Measurements from ENCODE around the gene TSEN34.

TSEN34 gene

DNA sequence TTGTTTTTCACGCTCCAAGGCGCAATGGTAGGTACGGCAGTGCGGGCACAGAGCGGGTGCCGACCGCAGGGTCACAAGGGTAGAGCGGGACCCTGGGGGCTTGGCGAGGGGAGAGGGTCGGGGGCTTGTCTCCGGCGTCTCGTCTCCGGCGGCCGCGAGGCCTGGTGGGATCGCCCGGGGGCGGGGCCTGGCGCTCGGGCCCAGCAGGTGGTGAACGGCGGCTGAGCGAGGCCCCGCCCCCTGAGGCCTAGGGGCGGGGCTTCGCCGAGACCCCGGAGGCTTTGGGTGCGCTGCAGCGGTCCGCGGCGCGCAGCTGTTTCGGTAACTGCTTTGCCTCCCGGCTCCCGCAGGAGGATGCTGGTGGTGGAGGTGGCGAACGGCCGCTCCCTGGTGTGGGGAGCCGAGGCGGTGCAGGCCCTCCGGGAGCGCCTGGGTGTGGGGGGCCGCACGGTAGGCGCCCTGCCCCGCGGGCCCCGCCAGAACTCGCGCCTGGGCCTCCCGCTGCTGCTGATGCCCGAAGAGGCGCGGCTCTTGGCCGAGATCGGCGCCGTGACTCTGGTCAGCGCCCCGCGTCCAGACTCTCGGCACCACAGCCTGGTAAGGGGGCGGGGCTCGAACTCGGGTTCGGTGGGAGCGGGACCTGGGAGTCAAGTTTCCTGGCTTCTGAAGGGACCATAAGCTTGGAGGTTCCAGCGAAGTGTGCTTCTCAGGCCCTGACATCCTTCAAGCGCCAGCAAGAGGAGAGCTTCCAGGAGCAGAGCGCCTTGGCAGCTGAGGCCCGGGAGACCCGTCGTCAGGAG is at the start of gene TSEN34:
TSS of gene TSEN34 (plus strand) at position 298 of the 800 bp plus-strand sequence. CDS start at position 355, 57 bp downstream.
- peak; percentile 68 for DNase-seq (ENCODE audit: low spot score)

DNA sequence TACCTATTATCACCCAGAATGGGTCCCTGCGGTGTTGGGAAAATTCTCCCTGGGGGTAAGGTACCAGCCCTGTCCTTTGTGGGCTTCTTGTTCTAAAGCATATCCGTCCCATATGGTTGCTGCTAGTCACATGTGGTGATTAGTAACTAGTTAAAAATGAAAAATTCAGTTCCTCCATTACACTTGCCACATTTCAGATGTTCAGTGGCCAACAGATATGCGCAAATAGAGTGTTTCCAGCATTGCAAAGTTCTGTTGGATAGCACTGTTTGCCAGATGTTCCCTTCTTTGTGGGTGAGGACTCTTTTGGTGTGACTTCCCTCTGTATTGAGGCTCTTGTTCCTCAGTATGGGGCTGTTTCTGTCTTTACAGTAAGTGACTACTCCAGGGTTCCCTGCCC is 49.8 kb upstream of the TSEN34 start:
- no peak for DNase-seq (ENCODE audit: low spot score)

DNA sequence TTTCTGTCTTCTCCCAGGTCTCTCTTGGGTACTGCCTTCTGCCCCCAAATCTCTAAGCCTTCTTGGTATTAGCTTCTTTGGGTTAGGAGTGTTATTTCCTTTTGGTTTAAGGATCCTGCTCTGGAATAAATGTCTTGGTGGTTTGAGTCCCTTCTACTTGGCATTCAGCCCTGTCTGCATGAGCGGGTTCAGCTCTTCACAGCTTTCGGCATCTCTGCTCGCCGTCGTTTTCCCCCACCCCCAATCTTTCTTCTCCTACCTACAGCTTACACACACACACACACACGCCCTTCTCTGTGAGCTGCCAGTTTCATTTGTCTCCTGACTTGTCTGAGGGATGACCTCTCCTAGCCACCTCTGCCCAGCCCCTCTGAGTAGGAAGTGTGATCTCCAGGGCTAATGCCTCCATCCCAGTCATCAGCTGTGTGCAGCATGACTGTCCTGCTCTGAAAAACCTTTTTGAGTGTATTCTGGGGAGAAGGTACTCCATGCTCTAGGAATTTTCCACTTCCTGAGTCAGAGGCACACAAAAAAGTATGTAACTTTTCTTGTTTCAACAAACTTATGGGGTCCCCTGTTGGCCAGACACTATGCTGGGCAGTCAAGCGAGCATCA is 48.8 kb upstream of the TSEN34 start:
- no peak for DNase-seq (ENCODE audit: low spot score)

GRCh38 chr19:54145541-54146158 is 45.5 kb upstream of the TSEN34 start:
- no peak for DNase-seq (ENCODE audit: low spot score)

DNA sequence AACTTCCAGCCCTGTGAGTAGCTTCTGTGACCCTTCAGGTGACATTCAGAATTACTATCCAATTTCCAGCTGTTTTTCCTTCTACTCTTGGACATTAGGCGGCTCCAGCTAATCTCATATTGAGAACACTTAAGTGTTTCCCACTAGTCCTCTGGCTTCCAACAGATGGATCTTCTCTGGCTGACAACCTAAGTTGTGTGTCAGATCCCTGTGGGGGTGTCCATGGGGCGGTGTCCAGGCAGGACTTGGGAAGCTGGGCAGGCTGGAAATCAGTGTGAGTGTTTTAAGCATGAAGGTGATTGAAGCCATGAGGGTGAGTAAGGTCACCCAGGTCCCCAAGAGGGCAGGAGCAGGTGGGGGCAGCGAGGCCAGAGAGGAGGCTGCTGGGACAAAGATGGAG is 43.4 kb upstream of the TSEN34 start:
- no peak for DNase-seq (ENCODE audit: low spot score)

- no peak for DNase-seq (ENCODE audit: low spot score)
Measured at GRCh38 chr19:54148158-54148557, 43.0 kb upstream of the TSEN34 start.

GRCh38 chr19:54149021-54149812 is 41.9 kb upstream of the TSEN34 start:
- peak; percentile 27 for DNase-seq (ENCODE audit: low spot score)

DNA sequence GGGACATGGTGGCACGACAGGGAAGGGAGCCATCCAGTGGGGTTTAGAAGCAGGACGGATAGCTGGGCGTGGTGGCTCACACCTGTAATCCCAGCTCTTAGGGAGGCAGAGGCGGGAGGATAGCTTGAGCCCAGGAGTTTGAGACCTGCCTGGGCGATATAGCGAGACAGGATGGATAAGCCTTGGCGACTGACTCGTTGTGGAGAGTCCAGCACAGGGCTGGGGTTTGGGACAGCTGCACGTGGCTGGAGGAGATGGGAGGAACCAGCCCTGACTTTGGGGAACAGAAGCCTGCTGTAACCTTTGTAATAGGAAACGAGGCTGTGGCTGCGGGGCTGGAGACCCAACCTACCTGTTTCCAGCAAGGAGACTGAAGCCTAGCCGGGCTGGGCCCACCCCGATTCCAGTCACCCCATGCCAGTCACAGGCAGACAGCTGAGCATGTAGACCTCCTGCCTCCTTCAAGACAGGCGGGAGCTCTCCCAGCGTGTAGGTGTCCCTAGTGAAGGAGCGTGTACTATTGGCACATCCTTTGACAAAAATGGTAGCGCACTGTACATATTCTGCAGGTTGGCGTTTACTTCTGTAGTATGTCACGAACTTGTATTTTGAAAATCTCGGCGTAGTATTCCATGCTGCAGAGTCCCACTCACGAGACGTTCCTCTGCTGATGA is 39.6 kb upstream of the TSEN34 start:
- no peak for DNase-seq (ENCODE audit: low spot score)

- DNase-seq (ENCODE audit: low spot score) = no peak
Measured at GRCh38 chr19:54152267-54152666, 38.8 kb upstream of the TSEN34 start.

- no peak for DNase-seq (ENCODE audit: low spot score)
Measured at GRCh38 chr19:54152878-54153524, 38.1 kb upstream of the TSEN34 start.

- no peak for DNase-seq (ENCODE audit: low spot score)
Measured at GRCh38 chr19:54153731-54154326, 37.3 kb upstream of the TSEN34 start.

GRCh38 chr19:54154603-54155345 is 36.3 kb upstream of the TSEN34 start:
- no peak for DNase-seq (ENCODE audit: low spot score)

- no peak for DNase-seq (ENCODE audit: low spot score)
Measured at GRCh38 chr19:54155694-54156093, 35.4 kb upstream of the TSEN34 start.

DNA sequence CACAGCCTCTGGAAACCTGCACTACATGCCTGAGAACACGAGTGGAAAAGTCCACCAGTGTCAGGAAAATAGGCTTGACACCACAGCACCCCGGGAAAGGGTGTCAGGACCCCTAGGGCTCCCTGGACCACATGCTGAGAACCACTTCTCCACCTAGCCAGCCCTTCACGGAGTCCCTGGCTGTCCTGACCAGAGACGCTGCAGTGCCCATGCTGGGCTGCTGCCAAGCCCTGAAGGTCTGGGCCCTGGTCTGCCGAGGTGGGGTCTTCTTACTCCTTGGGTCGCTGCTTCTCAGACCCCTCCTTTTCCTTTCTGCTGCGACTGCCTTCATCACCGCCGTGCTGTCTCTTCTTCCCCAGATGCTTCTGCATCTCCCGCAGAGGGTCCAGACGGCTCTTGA is 34.6 kb upstream of the TSEN34 start:
- no peak for DNase-seq (ENCODE audit: low spot score)

GRCh38 chr19:54156953-54157352 is 34.2 kb upstream of the TSEN34 start:
- DNase-seq (ENCODE audit: low spot score) = no peak

DNA sequence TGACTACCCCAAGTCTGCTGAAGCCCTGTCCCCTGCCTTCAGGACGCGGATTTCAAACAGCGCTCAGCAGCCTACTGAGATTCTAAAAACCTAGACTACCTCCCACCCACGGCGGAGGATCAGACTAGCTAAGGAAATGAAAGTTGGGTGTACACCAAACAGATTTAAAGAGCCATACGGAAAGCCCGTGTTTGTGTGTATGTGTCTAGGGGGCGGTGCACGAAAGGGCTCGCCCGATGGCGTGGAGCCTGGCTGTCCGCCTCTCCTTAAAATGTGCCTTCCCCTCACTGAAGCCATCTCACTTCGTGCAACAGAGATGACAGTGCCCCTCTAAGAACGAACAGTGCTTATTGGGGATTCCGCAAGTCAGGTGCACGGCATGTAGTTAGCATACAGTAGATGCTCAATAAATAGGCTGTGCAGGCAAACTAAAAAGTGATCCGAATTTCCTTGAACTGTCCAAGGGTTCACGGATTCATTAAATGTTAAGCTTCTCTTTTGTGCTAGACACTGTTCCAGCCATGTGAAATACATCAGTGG is 32.2 kb upstream of the TSEN34 start:
- DNase-seq (ENCODE audit: low spot score) = no peak

DNA sequence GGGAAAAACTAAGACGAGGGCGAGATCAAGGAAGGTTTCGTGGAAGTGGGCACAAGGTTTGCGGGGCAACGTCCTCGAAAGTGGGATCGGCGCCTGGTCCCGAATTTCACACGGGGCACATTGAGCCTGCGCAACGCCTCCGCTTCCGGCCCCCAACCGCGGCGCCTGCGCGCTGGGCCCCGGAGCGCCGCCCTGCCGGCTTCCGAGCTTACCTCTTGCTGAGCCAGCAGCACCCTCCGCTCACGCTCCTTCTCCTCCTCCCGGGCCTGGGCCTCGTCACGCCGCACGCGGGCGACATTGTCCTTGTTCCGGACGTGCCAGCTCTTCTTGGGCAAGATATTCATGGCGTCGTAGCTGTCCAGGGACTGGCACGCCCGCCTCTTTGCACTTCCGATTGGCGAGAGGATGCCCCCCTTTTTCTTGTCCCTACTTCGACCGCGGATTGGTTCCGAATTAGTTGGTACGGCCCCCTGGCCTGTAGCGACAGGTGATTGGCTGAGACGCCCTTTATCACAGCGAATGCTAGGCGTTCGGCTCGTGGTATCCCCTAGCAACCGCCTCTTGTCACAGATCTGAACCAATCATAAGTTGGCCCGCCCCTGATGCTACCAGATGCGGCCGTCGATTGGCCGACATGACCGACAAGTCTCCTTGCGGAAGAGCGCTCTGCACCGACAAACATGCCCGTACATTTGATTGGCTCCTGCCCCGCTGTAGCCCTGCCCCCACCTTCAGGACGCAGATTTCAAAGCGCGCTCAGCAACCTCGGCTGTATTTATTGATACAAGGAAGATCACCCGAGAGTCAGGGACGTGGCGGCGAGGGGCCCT is 31.5 kb upstream of the TSEN34 start, which contains the start of gene LENG1:
TSS of gene LENG1 (minus strand) at position 370 of the 830 bp plus-strand sequence. CDS start at position 344, 26 bp downstream.
- DNase-seq (ENCODE audit: low spot score) = peak; percentile 100

GRCh38 chr19:54160182-54160811 is 30.8 kb upstream of the TSEN34 start:
- peak; percentile 78 for DNase-seq (ENCODE audit: low spot score)

Data from kidney capillary endothelial cell (primary cell).